Neural progenitor cell (in vitro differentiated cells): ENCODE measurements around the gene ITGBL1. TPM values are rescaled to one million over a fixed set of nuclear protein-coding genes. Genes with fewer than 3 reads are reported as not detected.

Experiments used
- DNase-seq: peaks from one replicate; pipeline ENCODE4 v3.0.0-alpha.2; 2016; ENCODE audit warnings: low spot score
- H2AFZ ChIP-seq: fragments of 200-600 bp; sonication (generic); replicated peaks from 2 replicates; pipeline ENCODE4 v1.6.1; 2016; ENCODE audit warnings: antibody characterized with exemption
- H3F3A ChIP-seq: fragments of 200-600 bp; sonication (generic); 2 replicates; pipeline ENCODE4 v1.6.1; 2016; ENCODE audit warnings: antibody characterized with exemption, low read depth
- H3K27ac ChIP-seq: fragments of 200-600 bp; sonication (generic); 2 replicates; pipeline ENCODE4 v1.5.1; 2016; ENCODE audit warnings: mild to moderate bottlenecking
- H3K27me3 ChIP-seq: fragments of 200-600 bp; sonication (generic); 2 replicates; pipeline ENCODE4 v1.6.1; 2016; ENCODE audit warnings: mild to moderate bottlenecking, moderate library complexity
- H3K36me3 ChIP-seq: fragments of 200-600 bp; sonication (generic); 2 replicates; pipeline ENCODE4 v1.5.1; 2016
- H3K4me1 ChIP-seq: fragments of 200-600 bp; sonication (generic); 2 replicates; pipeline ENCODE4 v1.6.1; 2016; ENCODE audit warnings: mixed run types
- H3K4me2 ChIP-seq: fragments of 200-600 bp; sonication (generic); 2 replicates; pipeline ENCODE4 v1.6.1; 2016
- H3K4me3 ChIP-seq: fragments of 200-600 bp; sonication (generic); 2 replicates; pipeline ENCODE4 v1.5.1; 2016
- H3K79me2 ChIP-seq: fragments of 200-600 bp; sonication (generic); 2 replicates; pipeline ENCODE4 v1.6.1; 2016; ENCODE audit warnings: low read depth
- H3K9ac ChIP-seq: fragments of 200-600 bp; sonication (generic); 2 replicates; pipeline ENCODE4 v1.6.1; 2016
- H3K9me3 ChIP-seq: fragments of 200-600 bp; sonication (generic); 2 replicates; pipeline ENCODE4 v1.5.1; 2016; ENCODE audit warnings: low read depth
- H4K20me1 ChIP-seq: fragments of 200-600 bp; sonication (generic); 2 replicates; pipeline ENCODE4 v1.6.1; 2016; ENCODE audit warnings: low read depth
- H3K27ac Mint-ChIP-seq: 3 replicates; pipeline ENCODE4 v1.8.0; 2021; ENCODE audit warnings: mixed read lengths
- H3K27me3 Mint-ChIP-seq: 2 replicates; pipeline ENCODE4 v1.8.0; 2022; ENCODE audit warnings: low read depth, mild to moderate bottlenecking, inconsistent platforms, moderate library complexity, mixed read lengths; ENCODE audit not compliant: insufficient read depth
- H3K36me3 Mint-ChIP-seq: 3 replicates; pipeline ENCODE4 v1.8.0; 2021; ENCODE audit warnings: mixed read lengths
- H3K4me1 Mint-ChIP-seq: 3 replicates; pipeline ENCODE4 v1.8.0; 2021; ENCODE audit warnings: mixed read lengths
- H3K4me3 Mint-ChIP-seq: 3 replicates; pipeline ENCODE4 v1.8.0; 2021; ENCODE audit warnings: mild to moderate bottlenecking, moderate library complexity, mixed read lengths
- H3K9me3 Mint-ChIP-seq: 3 replicates; pipeline ENCODE4 v1.8.0; 2020; ENCODE audit warnings: mixed read lengths
- EZH2 ChIP-seq: fragments of 200-600 bp; sonication (generic); IDR thresholded peaks from 2 replicates; pipeline ENCODE4 v1.6.1; 2017; ENCODE audit warnings: antibody characterized with exemption, mild to moderate bottlenecking, moderate library complexity
- EZH2phosphoT487 ChIP-seq: fragments of 200-600 bp; sonication (generic); IDR thresholded peaks from 2 replicates; pipeline ENCODE4 v1.6.1; 2017; ENCODE audit warnings: antibody characterized with exemption
- total RNA-seq: library from RNA; depleted of rRNA; stranded (reverse); fragments of >200 nt; gene quantifications from 2 replicates; pipeline ENCODE4 v1.2.3, GENCODE V29; 2015; ENCODE audit warnings: low replicate concordance
- TF ChIP-seq, protein P1 (sequence below): fragments of 200-600 bp; sonication (generic); IDR thresholded peaks from 2 replicates; pipeline ENCODE4 v1.5.1; 2017; ENCODE audit warnings: antibody characterized with exemption, mild to moderate bottlenecking

The ITGBL1 gene
- total RNA-seq, 1 donor from 2014 or later = not detected

DNA sequence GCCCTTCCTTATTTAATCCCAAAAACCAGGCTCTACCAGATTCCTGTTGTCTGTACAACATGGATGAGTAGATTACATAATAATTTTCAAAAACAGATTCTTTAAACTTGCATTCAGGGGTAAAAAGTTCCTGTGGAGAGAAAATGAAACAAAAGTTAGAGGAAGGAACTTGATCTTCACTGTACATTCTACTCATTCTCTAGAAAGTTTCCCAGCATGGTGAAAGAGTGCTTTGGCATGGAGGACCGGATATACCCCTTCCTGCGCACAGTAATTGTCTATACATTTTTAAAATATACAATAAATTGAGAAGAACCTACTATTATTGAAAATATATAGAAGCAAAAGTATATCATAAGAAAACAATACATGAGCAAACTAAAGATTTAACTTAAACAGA lies 274.2 kb downstream of the ITGBL1 start:
- H3K27me3 ChIP-seq = no peaks in the 10 kb centered on the region
- H3K4me3 ChIP-seq = no peak overlapping the region
- H3F3A ChIP-seq = no peaks in the 10 kb centered on the region
- Mint-ChIP-seq H3K9me3 (no peaks in the 10 kb centered on the region), H3K4me1 (no peaks in the 10 kb centered on the region), H3K27ac (no peak overlapping the region), H3K27me3 (no peaks in the 10 kb centered on the region), H3K4me3 (no peak overlapping the region), H3K36me3 (no peaks in the 10 kb centered on the region)
- TF ChIP-seq, protein P1, sequence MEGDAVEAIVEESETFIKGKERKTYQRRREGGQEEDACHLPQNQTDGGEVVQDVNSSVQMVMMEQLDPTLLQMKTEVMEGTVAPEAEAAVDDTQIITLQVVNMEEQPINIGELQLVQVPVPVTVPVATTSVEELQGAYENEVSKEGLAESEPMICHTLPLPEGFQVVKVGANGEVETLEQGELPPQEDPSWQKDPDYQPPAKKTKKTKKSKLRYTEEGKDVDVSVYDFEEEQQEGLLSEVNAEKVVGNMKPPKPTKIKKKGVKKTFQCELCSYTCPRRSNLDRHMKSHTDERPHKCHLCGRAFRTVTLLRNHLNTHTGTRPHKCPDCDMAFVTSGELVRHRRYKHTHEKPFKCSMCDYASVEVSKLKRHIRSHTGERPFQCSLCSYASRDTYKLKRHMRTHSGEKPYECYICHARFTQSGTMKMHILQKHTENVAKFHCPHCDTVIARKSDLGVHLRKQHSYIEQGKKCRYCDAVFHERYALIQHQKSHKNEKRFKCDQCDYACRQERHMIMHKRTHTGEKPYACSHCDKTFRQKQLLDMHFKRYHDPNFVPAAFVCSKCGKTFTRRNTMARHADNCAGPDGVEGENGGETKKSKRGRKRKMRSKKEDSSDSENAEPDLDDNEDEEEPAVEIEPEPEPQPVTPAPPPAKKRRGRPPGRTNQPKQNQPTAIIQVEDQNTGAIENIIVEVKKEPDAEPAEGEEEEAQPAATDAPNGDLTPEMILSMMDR = no peak
- TF ChIP-seq EZH2phosphoT487 (no peak), EZH2 (no peak)
- no peaks in the 10 kb centered on the region for H3K36me3 ChIP-seq
- no peaks in the 10 kb centered on the region for H4K20me1 ChIP-seq
- H3K4me1 ChIP-seq = no peaks in the 10 kb centered on the region
- H3K4me2 ChIP-seq = no peak overlapping the region
- DNase-seq = no peak
- H3K9me3 ChIP-seq = no peaks in the 10 kb centered on the region
- H2AFZ ChIP-seq = no peak overlapping the region
- no peak overlapping the region for H3K27ac ChIP-seq
- H3K79me2 ChIP-seq = no peaks in the 10 kb centered on the region
- no peak overlapping the region for H3K9ac ChIP-seq

DNA sequence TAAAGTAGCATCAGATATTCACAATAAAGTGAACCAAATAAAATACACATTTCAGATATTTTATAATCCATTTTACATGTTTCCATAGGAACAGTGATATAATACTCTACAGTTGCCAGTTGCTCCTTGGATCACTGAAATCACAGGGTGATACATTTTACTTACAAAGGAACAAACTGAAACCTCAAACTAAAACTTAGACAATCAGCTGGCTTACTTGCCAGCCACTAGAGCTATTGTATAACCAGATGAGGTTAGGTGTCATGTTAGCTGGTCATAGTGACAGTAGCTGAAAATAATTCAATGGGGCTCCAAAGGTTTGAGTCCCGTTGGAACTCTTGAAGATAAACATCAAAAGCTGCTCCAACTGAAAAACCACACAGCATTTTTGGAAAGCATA lies 274.6 kb downstream of the ITGBL1 start:
- Histone ChIP-seq H3K27ac (no peak overlapping the region), H3K36me3 (no peaks in the 10 kb centered on the region), H3F3A (no peaks in the 10 kb centered on the region), H2AFZ (no peak overlapping the region), H3K27me3 (no peaks in the 10 kb centered on the region), H3K4me3 (no peak overlapping the region), H4K20me1 (no peaks in the 10 kb centered on the region), H3K9ac (no peak overlapping the region), H3K79me2 (no peaks in the 10 kb centered on the region), H3K4me2 (no peak overlapping the region), H3K9me3 (no peaks in the 10 kb centered on the region), H3K4me1 (no peaks in the 10 kb centered on the region)
- Mint-ChIP-seq H3K9me3 (no peaks in the 10 kb centered on the region), H3K27ac (no peak overlapping the region), H3K36me3 (no peaks in the 10 kb centered on the region), H3K27me3 (no peaks in the 10 kb centered on the region), H3K4me1 (no peaks in the 10 kb centered on the region), H3K4me3 (no peak overlapping the region)
- DNase-seq = no peak
- TF ChIP-seq EZH2 (no peak), EZH2phosphoT487 (no peak)
- TF ChIP-seq, protein P1 = no peak

- Histone ChIP-seq H3K4me1 (no peaks in the 10 kb centered on the region), H2AFZ (no peak overlapping the region), H3K27ac (no peak overlapping the region), H3K79me2 (no peaks in the 10 kb centered on the region), H4K20me1 (no peaks in the 10 kb centered on the region), H3F3A (no peaks in the 10 kb centered on the region), H3K27me3 (no peaks in the 10 kb centered on the region), H3K4me3 (no peak overlapping the region), H3K4me2 (no peak overlapping the region), H3K9me3 (no peaks in the 10 kb centered on the region), H3K36me3 (no peaks in the 10 kb centered on the region), H3K9ac (no peak overlapping the region)
- Mint-ChIP-seq H3K27me3 (no peaks in the 10 kb centered on the region), H3K27ac (no peak overlapping the region), H3K9me3 (no peaks in the 10 kb centered on the region), H3K4me3 (no peak overlapping the region), H3K4me1 (no peaks in the 10 kb centered on the region), H3K36me3 (no peaks in the 10 kb centered on the region)
- DNase-seq = no peak
- no peak for TF ChIP-seq EZH2phosphoT487
- TF ChIP-seq, protein P1 = no peak
- TF ChIP-seq EZH2 = no peak
These were observed 275.5 kb downstream of the ITGBL1 start for GRCh38 chr13:101728021-101728420.

- no peaks in the 10 kb centered on the region for H3K4me1 Mint-ChIP-seq
- DNase-seq = no peak
- H3K4me3 Mint-ChIP-seq = no peak overlapping the region
- no peak overlapping the region for H2AFZ ChIP-seq
- H3K36me3 Mint-ChIP-seq = no peaks in the 10 kb centered on the region
- no peak overlapping the region for H3K4me2 ChIP-seq
- no peaks in the 10 kb centered on the region for H3K9me3 ChIP-seq
- no peaks in the 10 kb centered on the region for H3K36me3 ChIP-seq
- H3K27me3 ChIP-seq = no peaks in the 10 kb centered on the region
- no peaks in the 10 kb centered on the region for H3K9me3 Mint-ChIP-seq
- H3F3A ChIP-seq = no peaks in the 10 kb centered on the region
- TF ChIP-seq EZH2phosphoT487 (no peak), EZH2 (no peak)
- TF ChIP-seq, protein P1 = no peak
- no peak overlapping the region for H3K27ac Mint-ChIP-seq
- no peaks in the 10 kb centered on the region for H4K20me1 ChIP-seq
- no peaks in the 10 kb centered on the region for H3K27me3 Mint-ChIP-seq
- H3K4me1 ChIP-seq = no peaks in the 10 kb centered on the region
- no peaks in the 10 kb centered on the region for H3K79me2 ChIP-seq
- H3K9ac ChIP-seq = no peak overlapping the region
- no peak overlapping the region for H3K27ac ChIP-seq
- no peak overlapping the region for H3K4me3 ChIP-seq
These were observed 276.1 kb downstream of the ITGBL1 start for GRCh38 chr13:101728615-101729014.
